ENCODE results near the gene CD63. TPM values are rescaled to one million over a fixed set of nuclear protein-coding genes. Genes with fewer than 3 reads are reported as not detected.
A peak's percentile ranks its signal among the peaks of the same experiment; 100 is the strongest.

Gene CD63
- total and polyA plus RNA-seq, 9 of the 15 experiments (the other 6 are each of a cell fraction or from before 2014, with no cell fraction given) = 313 to 735 (median 433) TPM

DNA sequence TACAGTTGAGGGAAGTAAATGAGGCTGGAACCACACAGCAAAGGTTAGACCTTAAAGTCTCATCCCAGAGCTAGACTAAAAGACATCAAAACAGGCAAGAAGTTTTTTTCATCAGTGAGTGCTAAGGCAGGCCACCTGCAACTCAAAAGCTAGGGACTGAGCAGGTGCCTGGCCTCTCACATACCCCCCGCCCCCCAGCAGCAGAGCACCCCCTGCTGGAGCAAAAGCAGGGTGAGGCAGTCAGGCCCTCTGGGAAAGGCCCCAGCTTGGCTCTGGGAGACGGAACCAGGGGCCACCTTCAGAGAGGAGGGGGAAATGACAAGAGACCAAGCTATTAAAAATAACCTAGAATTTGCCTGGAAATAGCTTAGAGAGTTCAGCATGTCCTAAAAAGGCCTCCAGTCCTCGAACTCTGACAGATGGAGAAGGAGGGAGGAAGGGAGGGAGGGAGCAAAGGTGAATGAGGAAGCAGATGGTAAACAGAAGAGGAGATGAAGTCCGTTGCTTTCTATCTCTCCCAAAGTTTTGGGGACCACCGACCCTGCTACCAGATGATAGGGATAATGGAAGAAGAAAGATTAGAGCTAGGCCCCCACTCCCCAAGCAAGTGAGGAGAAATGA lies 22.9 kb downstream of the CD63 start (continued):
- TF ChIP-seq L3MBTL2 (IDR thresholded peaks at IDR 0.05) = no peak
- no peak for TF ChIP-seq KDM1A (IDR thresholded peaks at IDR 0.05)
- TF ChIP-seq E2F3 (CRISPR knock-in tag; IDR thresholded peaks at IDR 0.05) = no peak
- no peak for TF ChIP-seq ZBTB49 (CRISPR knock-in tag; IDR thresholded peaks at IDR 0.05; ENCODE audit: borderline replicate concordance)
- TF ChIP-seq, protein P1, sequence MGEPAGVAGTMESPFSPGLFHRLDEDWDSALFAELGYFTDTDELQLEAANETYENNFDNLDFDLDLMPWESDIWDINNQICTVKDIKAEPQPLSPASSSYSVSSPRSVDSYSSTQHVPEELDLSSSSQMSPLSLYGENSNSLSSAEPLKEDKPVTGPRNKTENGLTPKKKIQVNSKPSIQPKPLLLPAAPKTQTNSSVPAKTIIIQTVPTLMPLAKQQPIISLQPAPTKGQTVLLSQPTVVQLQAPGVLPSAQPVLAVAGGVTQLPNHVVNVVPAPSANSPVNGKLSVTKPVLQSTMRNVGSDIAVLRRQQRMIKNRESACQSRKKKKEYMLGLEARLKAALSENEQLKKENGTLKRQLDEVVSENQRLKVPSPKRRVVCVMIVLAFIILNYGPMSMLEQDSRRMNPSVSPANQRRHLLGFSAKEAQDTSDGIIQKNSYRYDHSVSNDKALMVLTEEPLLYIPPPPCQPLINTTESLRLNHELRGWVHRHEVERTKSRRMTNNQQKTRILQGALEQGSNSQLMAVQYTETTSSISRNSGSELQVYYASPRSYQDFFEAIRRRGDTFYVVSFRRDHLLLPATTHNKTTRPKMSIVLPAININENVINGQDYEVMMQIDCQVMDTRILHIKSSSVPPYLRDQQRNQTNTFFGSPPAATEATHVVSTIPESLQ (CRISPR knock-in tag; IDR thresholded peaks at IDR 0.05) = no peak
- TF ChIP-seq ETV5 (CRISPR knock-in tag; IDR thresholded peaks at IDR 0.05; ENCODE audit: low read depth) = no peak
- TF ChIP-seq KDM4B (IDR thresholded peaks at IDR 0.05; ENCODE audit: borderline replicate concordance in 2 of 2, low read depth in 1 of 2) = no peak
- no peak for TF ChIP-seq ZNF143 (CRISPR knock-in tag; IDR thresholded peaks at IDR 0.05)
- TF ChIP-seq MCM2 (IDR thresholded peaks at IDR 0.05; ENCODE audit: low read depth) = no peak
- TF ChIP-seq DIDO1 (tag; IDR thresholded peaks at IDR 0.05; ENCODE audit: low read depth) = no peak
- TF ChIP-seq MTA2 (IDR thresholded peaks at IDR 0.05; ENCODE audit: low read depth) = no peak
- TF ChIP-seq DMBX1 (CRISPR knock-in tag; IDR thresholded peaks at IDR 0.05; ENCODE audit: borderline replicate concordance) = no peak
- 0 out of 2 replicates have a peak, but pooled peaks have one; percentile 47 for TF ChIP-seq ZNF740 (CRISPR knock-in tag; IDR thresholded peaks at IDR 0.05)
- no peak for TF ChIP-seq ZNF740 (tag; IDR thresholded peaks at IDR 0.05)
- TF ChIP-seq ZNF551 (CRISPR knock-in tag; IDR thresholded peaks at IDR 0.05) = no peak
- TF ChIP-seq PURB (CRISPR knock-in tag; IDR thresholded peaks at IDR 0.05; ENCODE audit: low read depth) = no peak
- peak; percentile 78; the same call in 1 of the 2 replicates for TF ChIP-seq ZNF764 (CRISPR knock-in tag; IDR thresholded peaks at IDR 0.05; ENCODE audit: low read depth)
- TF ChIP-seq, protein P2, sequence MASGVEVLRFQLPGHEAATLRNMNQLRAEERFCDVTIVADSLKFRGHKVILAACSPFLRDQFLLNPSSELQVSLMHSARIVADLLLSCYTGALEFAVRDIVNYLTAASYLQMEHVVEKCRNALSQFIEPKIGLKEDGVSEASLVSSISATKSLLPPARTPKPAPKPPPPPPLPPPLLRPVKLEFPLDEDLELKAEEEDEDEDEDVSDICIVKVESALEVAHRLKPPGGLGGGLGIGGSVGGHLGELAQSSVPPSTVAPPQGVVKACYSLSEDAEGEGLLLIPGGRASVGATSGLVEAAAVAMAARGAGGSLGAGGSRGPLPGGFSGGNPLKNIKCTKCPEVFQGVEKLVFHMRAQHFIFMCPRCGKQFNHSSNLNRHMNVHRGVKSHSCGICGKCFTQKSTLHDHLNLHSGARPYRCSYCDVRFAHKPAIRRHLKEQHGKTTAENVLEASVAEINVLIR (CRISPR knock-in tag; IDR thresholded peaks at IDR 0.05) = no peak
- TF ChIP-seq ZNF263 (CRISPR knock-in tag; IDR thresholded peaks at IDR 0.05; ENCODE audit: borderline replicate concordance) = no peak
- TF ChIP-seq ZNF668 (CRISPR knock-in tag; IDR thresholded peaks at IDR 0.05) = no peak
- no peak for TF ChIP-seq NR1H2 (CRISPR knock-in tag; IDR thresholded peaks at IDR 0.05)
- TF ChIP-seq ZNF224 (CRISPR knock-in tag; IDR thresholded peaks at IDR 0.05) = no peak
- no peak for TF ChIP-seq CEBPG (CRISPR knock-in tag; IDR thresholded peaks at IDR 0.05)
- no peak for TF ChIP-seq CEBPG (tag; conservative IDR thresholded peaks at IDR 0.05 in 1 of 2, IDR thresholded peaks at IDR 0.05 in 1 of 2)

All from K562 (cell line).